Activated naive CD4-positive, alpha-beta T cell treated with anti-CD3 and anti-CD28 coated beads, Interleukin-2, amount 50 U/mL, for 16 hours (primary cell): ENCODE measurements around the gene ADGRG1.

Source experiments
- DNase-seq: peaks from one replicate; pipeline ENCODE4 v3.0.0-alpha.2; 2020

The ADGRG1 gene

GRCh38 chr16:57621521-57622271 is 6.7 kb upstream of the ADGRG1 start:
- DNase-seq: no peak

GRCh38 chr16:57622361-57623250 is 5.8 kb upstream of the ADGRG1 start:
- DNase-seq: no peak

GRCh38 chr16:57623251-57624043 is 5.0 kb upstream of the ADGRG1 start:
- DNase-seq: no peak

DNA sequence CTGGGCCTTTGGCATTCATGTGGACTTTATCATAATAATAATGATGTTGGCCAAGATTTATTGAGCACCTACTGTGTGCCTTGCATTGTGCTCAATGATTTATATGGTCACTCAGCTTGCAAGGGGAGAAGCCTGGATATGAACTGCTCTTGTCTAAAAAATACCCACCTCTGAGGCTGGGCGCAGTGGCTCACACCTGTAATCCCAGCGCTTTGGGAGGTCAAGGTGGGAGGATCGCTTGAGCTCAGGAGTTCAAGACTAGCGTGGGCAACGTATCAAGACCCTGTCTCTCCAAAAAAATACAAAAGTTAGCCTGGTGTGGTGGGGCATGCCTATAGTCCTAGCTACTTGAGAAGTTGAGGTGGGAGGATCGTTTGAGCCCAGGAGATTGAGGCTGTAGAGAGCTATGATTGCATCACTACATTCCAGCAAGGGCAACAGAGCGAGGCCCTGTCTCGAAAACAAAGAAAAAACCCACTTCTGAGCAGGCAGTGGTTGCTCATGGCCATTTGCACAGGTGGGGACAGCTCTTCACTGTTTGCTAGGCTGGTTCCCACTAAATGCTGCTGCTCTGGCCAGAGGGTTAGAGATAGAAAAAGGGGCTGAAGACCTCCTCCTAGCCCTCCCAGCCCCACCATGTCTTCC is 4.3 kb upstream of the ADGRG1 start:
- DNase-seq: no peak

GRCh38 chr16:57624806-57625500 is 3.5 kb upstream of the ADGRG1 start:
- no peak for DNase-seq

DNA sequence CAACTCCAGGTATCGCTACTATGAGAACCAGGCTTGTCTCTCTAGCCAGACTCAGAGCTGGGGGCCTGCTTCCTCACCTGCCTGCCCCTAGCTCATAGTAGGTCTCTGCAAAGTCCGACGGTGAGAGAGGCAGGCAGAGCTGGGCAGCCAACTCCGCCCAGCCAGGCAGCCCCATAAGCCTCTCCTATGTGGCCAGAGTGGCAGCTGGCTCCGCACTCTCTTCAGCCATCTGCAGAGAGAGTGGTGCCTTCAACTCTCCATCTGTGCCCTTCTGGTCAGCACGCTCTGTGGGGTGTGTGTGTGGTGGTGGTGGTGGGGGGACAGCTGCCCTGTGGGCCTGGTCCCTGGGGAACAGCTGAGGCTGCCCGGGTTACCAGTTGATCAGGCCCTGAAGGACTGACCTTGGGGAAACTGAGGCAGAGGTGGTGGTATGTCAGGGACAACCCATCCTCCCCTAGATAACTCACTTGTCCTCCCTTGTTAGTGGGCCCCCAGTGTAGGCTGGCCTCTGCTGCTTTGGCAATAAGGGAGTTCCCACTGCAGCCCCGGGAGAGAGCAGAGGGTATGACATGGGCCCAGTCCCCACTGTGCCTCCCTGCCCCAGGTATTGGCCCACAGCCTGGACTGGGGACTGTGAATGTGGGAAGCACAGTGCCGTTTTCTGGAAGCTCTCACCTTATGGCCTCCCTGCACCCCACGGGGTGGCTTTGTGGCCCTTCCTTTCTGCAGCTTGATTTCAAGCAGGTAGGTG is 1.8 kb upstream of the ADGRG1 start:
- DNase-seq: no peak

DNA sequence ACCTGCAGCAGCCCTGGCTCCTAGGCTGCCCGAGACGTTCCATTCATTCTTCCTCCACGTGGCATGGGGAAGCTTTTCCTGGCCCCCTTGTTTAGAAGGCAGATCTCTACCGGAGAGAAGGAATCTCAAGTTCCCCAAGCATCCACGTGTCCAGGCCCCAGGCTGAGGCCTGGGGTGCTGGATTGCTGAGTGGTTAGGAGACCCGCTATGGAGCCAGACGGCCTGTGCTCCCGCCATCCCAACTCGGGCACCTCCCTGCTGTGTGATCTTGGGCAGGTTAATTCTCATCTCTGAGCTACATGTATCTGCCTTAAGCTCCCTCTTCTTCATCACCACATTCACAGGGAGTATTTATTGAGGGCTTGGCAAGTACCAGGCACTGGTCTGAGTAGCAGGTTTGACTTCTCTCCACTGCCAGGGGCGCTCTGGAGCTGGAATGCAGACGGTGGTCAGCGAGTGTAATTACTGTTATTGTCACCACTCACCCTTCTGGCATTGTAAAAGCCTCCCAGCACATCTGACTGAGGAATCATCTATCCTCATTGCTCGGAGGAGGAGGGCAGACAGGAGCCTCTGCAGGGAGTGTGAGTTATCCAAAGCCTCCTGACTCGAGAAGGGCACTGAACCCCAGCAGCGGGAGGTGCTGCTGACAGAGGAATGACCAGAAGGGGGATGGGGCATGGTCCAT is 1.1 kb upstream of the ADGRG1 start:
- no peak for DNase-seq

DNA sequence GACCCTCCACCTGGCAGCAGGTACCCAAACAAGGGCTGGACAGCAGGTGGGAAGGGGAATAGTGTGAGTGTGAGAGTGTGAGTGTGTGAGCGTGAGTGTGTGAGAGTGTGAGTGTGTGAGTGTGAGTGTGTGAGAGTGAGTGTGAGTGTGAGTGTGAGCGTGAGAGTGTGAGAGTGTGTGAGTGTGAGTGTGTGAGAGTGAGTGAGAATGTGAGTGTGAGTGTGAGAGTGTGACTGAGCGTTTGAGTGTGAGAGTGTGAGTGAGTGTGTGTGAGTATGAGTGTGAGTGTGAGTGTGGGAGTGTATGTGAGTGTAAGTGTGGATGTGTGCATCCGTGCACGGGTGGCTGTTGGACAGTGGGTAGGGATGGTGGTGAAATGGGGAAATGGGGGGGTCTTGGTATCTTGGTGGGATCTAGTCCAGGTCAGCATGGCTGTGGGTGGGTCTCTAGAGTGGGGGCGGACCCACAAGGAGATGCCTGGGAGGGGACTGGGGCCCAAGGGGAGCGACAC is 408 bp downstream of the ADGRG1 start:
- DNase-seq: no peak

- DNase-seq: no peak
Observed at GRCh38 chr16:57629516-57630406, 1.3 kb downstream of the ADGRG1 start.

DNA sequence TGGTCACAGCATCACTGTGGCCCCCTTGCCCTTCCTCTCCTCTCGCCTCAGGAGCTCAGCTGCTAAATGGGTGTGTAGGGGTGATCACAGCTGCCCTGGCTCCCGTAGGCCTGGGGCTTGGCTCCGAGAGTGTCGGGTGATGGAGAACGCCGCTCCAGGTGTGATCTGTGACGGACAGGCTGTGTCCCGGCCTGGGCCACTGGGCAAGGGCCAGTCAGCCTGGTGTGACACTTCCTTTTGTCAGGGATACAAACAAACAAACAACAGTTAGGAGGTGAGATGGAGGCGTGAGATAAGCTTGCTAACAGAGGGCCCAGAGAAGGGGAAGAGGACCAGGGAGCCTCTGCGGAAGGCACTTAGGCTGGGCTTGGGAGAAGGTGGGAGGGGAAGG is 2.0 kb downstream of the ADGRG1 start:
- DNase-seq: no peak

DNA sequence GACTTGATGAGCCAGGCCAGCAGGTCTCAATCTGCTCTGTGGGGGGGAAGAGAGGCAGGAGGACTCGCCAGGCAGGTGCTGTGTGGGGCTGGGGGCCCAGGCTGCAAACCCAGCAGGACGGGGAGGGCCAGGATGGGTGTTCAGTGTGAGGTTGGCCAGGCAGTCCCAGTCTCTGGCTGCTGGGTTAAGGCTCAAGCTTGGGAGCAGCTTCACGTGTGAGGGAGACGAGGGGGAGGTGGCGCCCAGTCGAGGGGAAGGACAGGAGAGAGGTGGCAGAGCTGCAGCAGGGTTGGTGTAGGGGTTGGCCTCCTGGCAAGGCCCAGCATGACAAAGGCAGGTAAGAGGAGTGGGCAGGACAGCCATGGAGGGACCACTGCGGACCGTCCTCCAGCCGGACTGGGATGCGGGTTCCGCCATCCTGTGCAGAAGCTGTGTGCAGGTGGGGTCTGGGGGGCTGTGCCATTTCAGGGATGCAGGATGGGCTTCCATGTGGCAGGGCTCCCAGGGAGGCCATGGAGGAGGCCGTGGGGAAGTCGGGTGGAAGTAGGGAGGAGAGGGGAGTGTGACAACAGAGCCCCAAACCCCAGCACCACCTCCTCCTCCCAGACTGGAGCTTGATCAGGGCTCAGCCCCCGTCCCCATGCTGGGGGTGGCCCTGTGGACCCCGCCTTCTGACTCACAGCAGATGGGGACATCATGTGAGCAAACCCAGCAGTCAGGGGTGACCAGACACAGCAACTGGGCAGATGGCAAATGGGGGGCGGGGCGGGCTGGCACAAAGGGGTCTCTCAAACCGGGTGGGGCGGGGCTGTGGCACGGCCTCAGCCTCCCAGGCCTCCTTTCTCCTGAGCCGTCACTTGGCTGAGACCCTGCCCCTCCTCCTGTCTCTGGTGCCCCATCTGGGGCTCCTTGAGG is 2.8 kb downstream of the ADGRG1 start:
- no peak for DNase-seq

GRCh38 chr16:57632568-57632967 is 4.1 kb downstream of the ADGRG1 start:
- no peak for DNase-seq

DNA sequence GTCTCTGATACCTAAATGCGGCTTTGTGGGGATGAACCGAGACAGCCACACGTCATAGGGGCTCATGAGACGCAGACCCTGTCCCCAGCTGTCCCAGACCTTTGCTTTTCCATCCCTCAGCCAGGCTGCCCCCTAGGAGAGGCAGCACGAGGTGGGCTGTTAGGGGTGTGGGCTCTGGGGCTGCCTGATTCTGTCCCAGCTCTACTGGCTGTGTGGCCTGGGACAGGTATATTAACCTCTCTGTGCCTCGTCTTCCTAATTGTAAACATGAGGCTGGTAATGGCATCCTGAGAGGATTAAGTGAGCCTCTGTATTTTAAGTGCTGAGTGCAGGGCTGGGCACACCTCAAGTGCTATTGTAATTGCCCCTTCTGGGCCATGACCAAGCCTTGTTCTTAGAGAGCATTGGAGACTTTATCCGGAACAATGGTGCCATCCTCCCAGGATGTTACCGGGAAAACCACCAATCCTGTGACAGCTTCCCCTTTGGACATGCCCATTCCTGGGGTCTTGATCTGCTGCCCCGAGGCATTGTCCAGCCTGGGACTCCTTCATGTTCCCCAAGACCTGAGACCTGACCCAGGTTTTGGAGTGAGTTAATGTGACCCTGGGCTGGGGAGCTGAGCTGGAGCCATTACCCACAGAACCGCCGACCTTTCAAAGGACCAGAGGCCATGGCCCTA is 5.1 kb downstream of the ADGRG1 start:
- no peak for DNase-seq

DNA sequence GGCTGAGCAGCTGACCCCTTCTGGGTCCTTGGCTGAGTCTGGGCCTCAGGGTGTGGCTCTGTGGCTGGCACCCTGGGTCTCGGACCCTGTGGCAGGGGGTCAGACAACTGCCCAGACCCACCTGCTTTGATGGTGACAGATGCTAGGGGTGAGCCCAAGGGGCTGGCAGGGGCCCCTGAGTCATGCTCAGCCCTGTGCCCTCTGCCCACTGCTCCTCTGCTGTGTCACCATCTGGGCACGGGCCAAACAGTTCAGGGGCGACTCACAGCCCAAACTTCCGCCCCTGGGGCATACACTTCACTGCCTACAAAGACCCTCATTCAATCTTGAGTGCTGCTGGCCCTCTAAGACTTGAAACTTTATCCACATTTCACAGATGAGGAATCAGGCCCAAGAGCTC is 5.7 kb downstream of the ADGRG1 start:
- no peak for DNase-seq

DNA sequence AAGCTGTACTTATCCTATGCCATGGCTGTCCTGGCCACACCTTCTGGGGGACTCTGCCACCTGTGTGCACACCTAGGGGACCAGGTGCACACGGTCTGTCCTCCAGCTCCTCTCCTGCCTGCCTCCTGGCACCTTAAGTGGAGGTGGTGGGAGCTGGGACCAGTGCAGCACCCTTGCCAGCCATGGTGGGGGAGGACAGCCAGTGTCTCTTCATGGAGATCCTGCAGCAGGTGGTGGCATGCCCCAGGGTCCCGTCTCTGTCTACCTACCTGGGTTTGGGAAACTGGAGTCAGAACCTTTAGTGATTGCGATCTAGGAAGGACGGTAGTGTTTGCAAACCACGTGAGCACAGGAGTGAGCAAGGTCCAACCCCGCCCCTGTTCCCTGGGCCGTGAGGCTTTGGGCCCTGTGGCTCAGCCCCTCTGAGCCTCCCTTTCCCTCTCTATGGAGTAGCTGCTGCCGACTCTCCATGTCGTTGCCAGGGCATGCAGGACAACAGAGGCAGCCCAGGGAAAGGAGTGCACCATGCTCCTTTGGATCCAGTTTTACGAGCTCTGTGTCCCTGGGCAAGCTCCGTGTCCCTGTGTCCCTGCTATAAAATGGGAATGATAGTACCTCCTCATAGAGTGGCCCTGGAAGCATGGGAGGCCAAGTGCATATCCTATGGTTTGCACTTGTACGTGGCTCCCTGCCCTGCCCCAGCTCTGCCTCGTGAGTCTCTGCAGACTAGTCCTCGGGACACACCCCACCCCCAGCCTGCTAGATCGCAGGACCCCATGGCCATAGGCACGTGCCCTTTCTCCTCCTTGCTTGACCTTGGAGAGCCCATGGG is 7.1 kb downstream of the ADGRG1 start:
- DNase-seq: no peak

GRCh38 chr16:57636184-57636583 is 7.8 kb downstream of the ADGRG1 start:
- no peak for DNase-seq

GRCh38 chr16:57637020-57637419 is 8.6 kb downstream of the ADGRG1 start:
- no peak for DNase-seq
